Spleen (tissue), 11 donors: ENCODE measurements around the gene MARS1. TPM values are rescaled to one million over a fixed set of nuclear protein-coding genes. Genes with fewer than 3 reads are reported as not detected.

Source experiments
- DNase-seq: peaks from one replicate; pipeline ENCODE4 v3.0.0-alpha.2; 2020
- H3K27ac ChIP-seq, 8 donors: fragments of 200-600 bp; sonication (generic) in 7 of 8; 1 replicate in 4 of 8; 2 replicates in 4 of 8; pipeline versions ENCODE4 v1.5.0 to v1.8.0; 2016 to 2021; ENCODE audit warnings: inconsistent platforms in 4 of 8, mild to moderate bottlenecking in 4 of 8, moderate library complexity in 1 of 8
- H3K27me3 ChIP-seq, 7 donors: fragments of 200-600 bp; sonication (generic) in 6 of 7; replicated peaks in 1 of 7; 1 replicate in 4 of 7; 2 replicates in 3 of 7; pipeline versions ENCODE4 v1.5.0 to v1.8.0; 2016 to 2021; ENCODE audit warnings: inconsistent platforms in 3 of 7, mild to moderate bottlenecking in 1 of 7
- H3K36me3 ChIP-seq, 6 donors: fragments of 200-600 bp; sonication (generic) in 5 of 6; 1 replicate in 4 of 6; 2 replicates in 2 of 6; pipeline versions ENCODE4 v1.5.0 to v1.8.0; 2016 to 2021; ENCODE audit warnings: inconsistent platforms in 2 of 6
- H3K4me1 ChIP-seq, 6 donors: fragments of 200-600 bp; sonication (generic) in 5 of 6; 1 replicate in 3 of 6; 2 replicates in 3 of 6; pipeline versions ENCODE4 v1.5.0 to v1.8.0; 2016 to 2021; ENCODE audit warnings: inconsistent platforms in 3 of 6
- H3K4me3 ChIP-seq, 8 donors: fragments of 200-600 bp; sonication (generic) in 7 of 8; 1 replicate in 4 of 8; 2 replicates in 4 of 8; pipeline versions ENCODE4 v1.5.0 to v1.8.0; 2016 to 2021; ENCODE audit warnings: inconsistent platforms in 4 of 8, mild to moderate bottlenecking in 4 of 8, moderate library complexity in 2 of 8
- H3K9me3 ChIP-seq, 8 donors: fragments of 200-600 bp; sonication (generic) in 7 of 8; 1 replicate in 4 of 8; 2 replicates in 4 of 8; pipeline versions ENCODE4 v1.5.0 to v1.8.0; 2016 to 2021; ENCODE audit warnings: inconsistent platforms in 4 of 8
- POLR2A ChIP-seq, 3 donors: fragments of 450-650 bp; IDR thresholded peaks; one replicate each; pipeline ENCODE4 v1.5.1; 2017; ENCODE audit warnings: antibody characterized with exemption in 3 of 3, mild to moderate bottlenecking in 1 of 3
- POLR2AphosphoS5 ChIP-seq, 3 donors: sonication (generic); formaldehyde crosslinking; IDR thresholded peaks; one replicate each; pipeline ENCODE4 v1.5.1; 2017; ENCODE audit warnings: antibody characterized with exemption in 3 of 3
- WGBS, 5 donors: extraction: QIAGEN DNeasy Blood & Tissue Kit in 3 of 5; methylation state at CpG; one replicate each; pipeline versions ENCODE4 v1.1.5 to v1.1.7; 2013 to 2018; 5-methylcytosine and 5-hydroxymethylcytosine counted together
- intact Hi-C: fragments of 100-400 bp; cut with DNase I; formaldehyde crosslinking; loops from one replicate; pipeline ENCODE4 v1.15.0; 2023; ENCODE audit warnings: low total_unique reads
- polyA plus RNA-seq, 3 donors: library from polyadenylated mRNA; stranded (reverse); fragments of 200-250 nt; gene quantifications; one replicate each; pipeline ENCODE4 v1.2.1, GENCODE V29; 2013
- total RNA-seq, 7 donors: library from RNA; depleted of rRNA in 3 of 7; stranded (reverse); fragments of >200 nt in 3 of 7; fragmentation: NEBNext Ultra II Directional in 4 of 7; extraction: Animal tissue kit (Norgen Biotek cat#: 25700) in 4 of 7; gene quantifications; one replicate each; pipeline versions ENCODE4 v1.1.0 to v1.2.1, GENCODE V29; 2016 to 2021
- TF ChIP-seq, protein P1 (sequence below), 11 experiments: fragments of 200-600 bp in 7 of 11; fragments of 450-650 bp in 4 of 11; sonication (generic) in 4 of 11; IDR thresholded peaks in 8 of 11; conservative IDR thresholded peaks in 3 of 11; 1 replicate in 7 of 11; 2 replicates in 4 of 11; pipeline versions ENCODE4 v1.4.0 to v1.8.0; 2016 to 2021; ENCODE audit warnings: antibody characterized with exemption in 11 of 11, inconsistent platforms in 4 of 11, mild to moderate bottlenecking in 1 of 11
- donor health status: healthy with polysubstance abuse.
- donor health status: DM: no; HTN: no; CAD: no; lungs with moderate emphysema.
- donor health status: DM: no; HTN: no; CAD: no.
- donor health status: Bipolar disorder and iron deficiency.
- donor health status: healthy.
- donor health status: DM: no; HTN: no; CAD: no.
- donor health status: DM: yes; HTN: yes; CAD: no.

Gene MARS1
- total and polyA plus RNA-seq, 10 donors = 67.4 to 186 (median 101) TPM

DNA sequence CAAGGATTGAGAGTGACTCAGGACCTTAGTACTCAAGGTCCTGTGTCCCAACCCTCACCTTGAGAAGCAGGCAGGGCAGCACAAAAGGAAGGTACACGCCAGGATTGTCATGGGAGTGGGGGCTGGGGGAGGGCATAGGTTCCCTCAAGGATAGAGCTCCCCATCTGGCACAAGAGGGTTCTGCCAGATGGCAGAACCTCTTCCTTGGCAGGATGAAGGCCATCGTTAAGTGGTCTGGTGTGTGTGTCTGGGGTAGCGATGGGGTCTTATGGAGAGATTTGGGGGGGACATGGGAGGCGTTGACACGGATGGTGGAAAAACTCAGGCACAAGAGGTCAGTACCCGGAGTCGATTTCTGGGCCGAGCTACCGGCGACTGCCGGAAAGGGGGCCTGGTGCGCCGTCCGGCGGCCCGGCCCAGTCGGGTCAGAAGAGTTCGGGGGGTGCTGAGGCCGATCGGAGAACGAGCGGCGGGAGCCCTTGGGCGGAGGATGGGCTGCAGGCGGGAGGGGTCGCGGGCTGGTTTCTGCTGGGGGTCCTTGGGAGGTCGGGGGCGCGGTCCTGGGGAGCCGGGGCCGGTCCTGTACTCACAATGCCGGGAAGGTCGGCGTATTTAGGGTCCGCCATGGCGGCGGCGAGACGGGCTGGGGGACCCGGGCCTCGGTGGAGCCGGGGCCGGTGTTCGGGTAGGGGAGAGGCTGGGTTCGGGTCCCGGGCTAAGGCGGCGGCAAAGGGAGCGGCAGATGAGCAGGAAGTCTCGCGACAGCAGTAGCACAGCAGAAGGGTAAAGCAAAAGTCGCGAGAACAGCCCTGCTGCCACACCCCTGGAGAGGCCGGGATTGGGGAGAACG, 58.8 kb downstream of the MARS1 start, which contains the start of gene DCTN2:
Gene DCTN2, minus strand, starts transcription at position 755 of the 850 bp plus-strand sequence. Its CDS starts 129 bp downstream, at position 626.
- WGBS, 5 donors = 0 to 1% (median 1%) methylated on average over 42 to 56 of the region's 56 CpGs
- intact Hi-C loops = no loop called here

DNA sequence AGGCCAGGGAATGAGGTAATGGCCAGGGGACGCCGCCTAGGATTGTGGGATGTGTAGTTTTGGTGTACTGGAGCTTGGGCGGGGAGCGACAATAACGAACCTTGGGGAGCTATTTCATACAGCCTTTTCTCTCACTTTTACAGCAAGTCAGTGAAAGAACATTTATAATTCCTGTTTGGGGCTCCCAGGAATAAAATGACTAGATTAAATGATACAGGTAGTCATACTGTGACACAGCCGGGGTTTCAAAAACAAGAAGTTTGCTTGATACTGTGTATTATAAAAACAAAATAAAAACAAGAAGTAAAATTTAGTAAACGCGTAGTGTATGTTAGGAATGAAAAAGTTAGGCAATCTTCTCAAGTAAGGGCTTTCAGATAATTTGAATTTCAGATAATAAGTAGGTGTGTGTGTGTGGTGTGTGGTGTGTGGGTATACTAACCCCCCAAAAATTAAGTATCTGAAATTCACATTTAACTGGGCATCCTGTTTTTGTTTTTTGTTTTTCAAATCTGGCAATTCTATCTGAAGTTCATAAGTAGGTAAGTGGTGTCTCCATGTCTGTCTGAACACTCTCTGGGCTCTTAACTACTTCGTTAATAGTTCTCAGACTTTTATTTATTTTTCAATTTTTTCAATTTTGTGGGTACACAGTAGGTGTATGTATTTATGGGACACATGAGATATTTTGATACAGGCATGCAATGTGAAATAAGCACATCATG, 59.6 kb downstream of the MARS1 start:
- H3K27me3 ChIP-seq = peaks cover 0 to 31% (median 21%) of the 10 kb centered on the region in 7 donors
- H3K27ac ChIP-seq = peak overlapping the region in 7 of 8 donors; percentile 80 to 94 (median 90)
- peaks cover 0 to 6% (median 3%) of the 10 kb centered on the region in 6 donors for H3K36me3 ChIP-seq
- 14 to 19% (median 16%) methylated on average over 9 of the region's 9 CpGs for whole genome bisulfite sequencing, 5 donors
- peak overlapping the region; percentile 73 to 97 (median 90) for H3K4me3 ChIP-seq
- H3K9me3 ChIP-seq = no peaks in the 10 kb centered on the region
- intact Hi-C loops = no loop called here
- no peak for TF ChIP-seq POLR2A (IDR thresholded peaks at IDR 0.05)
- TF ChIP-seq, protein P1, sequence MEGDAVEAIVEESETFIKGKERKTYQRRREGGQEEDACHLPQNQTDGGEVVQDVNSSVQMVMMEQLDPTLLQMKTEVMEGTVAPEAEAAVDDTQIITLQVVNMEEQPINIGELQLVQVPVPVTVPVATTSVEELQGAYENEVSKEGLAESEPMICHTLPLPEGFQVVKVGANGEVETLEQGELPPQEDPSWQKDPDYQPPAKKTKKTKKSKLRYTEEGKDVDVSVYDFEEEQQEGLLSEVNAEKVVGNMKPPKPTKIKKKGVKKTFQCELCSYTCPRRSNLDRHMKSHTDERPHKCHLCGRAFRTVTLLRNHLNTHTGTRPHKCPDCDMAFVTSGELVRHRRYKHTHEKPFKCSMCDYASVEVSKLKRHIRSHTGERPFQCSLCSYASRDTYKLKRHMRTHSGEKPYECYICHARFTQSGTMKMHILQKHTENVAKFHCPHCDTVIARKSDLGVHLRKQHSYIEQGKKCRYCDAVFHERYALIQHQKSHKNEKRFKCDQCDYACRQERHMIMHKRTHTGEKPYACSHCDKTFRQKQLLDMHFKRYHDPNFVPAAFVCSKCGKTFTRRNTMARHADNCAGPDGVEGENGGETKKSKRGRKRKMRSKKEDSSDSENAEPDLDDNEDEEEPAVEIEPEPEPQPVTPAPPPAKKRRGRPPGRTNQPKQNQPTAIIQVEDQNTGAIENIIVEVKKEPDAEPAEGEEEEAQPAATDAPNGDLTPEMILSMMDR (IDR thresholded peaks at IDR 0.05 in 8 of 11, conservative IDR thresholded peaks at IDR 0.05 in 3 of 11) = peak in 1 of 11 experiments; percentile 1
- no peak for DNase-seq
- peaks cover 27 to 57% (median 44%) of the 10 kb centered on the region in 6 donors for H3K4me1 ChIP-seq

More for the DNA sequence above, 58.8 kb downstream of the MARS1 start, which contains the start of gene DCTN2:
- Histone ChIP-seq H3K36me3 (peaks cover 0 to 14% (median 7%) of the 10 kb centered on the region in 6 donors), H3K27me3 (peaks cover 0 to 28% (median 21%) of the 10 kb centered on the region in 7 donors), H3K27ac (peak within 1 kb of the TSS; percentile 80 to 94 (median 88)), H3K4me1 (peaks cover 27 to 60% (median 44%) of the 10 kb centered on the region in 6 donors), H3K4me3 (peak within 1 kb of the TSS; percentile 73 to 97 (median 90)), H3K9me3 (no peaks in the 10 kb centered on the region)
- peak; percentile 97 for DNase-seq
- TF ChIP-seq, protein P1 (IDR thresholded peaks at IDR 0.05 in 8 of 11, conservative IDR thresholded peaks at IDR 0.05 in 3 of 11) = peak in 4 of 11 experiments; percentile 29 to 56 (median 36)
- TF ChIP-seq POLR2A (IDR thresholded peaks at IDR 0.05) (no peak), POLR2AphosphoS5 (IDR thresholded peaks at IDR 0.05) (peak; percentile 80 to 87 (median 83))

DNA sequence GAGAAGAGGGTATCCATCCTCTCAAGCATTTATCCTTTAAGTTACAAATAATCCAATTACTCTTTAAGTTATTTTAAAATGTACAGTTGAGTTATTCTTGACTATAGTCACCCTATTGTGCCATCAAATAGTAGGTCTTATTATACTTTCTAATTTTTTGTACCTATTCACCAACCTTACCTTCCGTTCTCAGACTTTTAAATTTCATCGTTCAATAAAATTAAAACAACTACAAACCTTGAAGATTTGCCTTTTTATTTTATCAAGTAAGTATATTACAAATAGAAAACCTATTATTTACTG, 60.1 kb downstream of the MARS1 start:
- intact Hi-C loops = no loop called here
- Histone ChIP-seq H3K36me3 (peaks cover 0 to under 1% (median 0%) of the 10 kb centered on the region in 6 donors), H3K27me3 (peaks cover 0 to 36% (median 21%) of the 10 kb centered on the region in 7 donors), H3K4me1 (peaks cover 27 to 57% (median 44%) of the 10 kb centered on the region in 6 donors), H3K4me3 (no peak overlapping the region), H3K9me3 (no peaks in the 10 kb centered on the region), H3K27ac (no peak overlapping the region)
- no peak for DNase-seq
- TF ChIP-seq POLR2A (IDR thresholded peaks at IDR 0.05) = no peak
- no peak for TF ChIP-seq POLR2AphosphoS5 (IDR thresholded peaks at IDR 0.05)
- TF ChIP-seq, protein P1 (IDR thresholded peaks at IDR 0.05 in 8 of 11, conservative IDR thresholded peaks at IDR 0.05 in 3 of 11) = no peak
- 92 to 97% (median 96%) methylated on average over 2 of the region's 2 CpGs for WGBS, 5 donors
